Esophagus squamous epithelium (tissue), 5 donors: Measurements from ENCODE around the gene C1RL. TPM values are rescaled to one million over a fixed set of nuclear protein-coding genes. Genes with fewer than 3 reads are reported as not detected.
"Not testable (repeated sequence)": the region's sequence is repeated elsewhere in the genome, so short reads cannot be mapped to it uniquely, and the experiment has no call there.

Source experiments
- DNase-seq: peaks from one replicate; lab custom pipeline; 2025; lab: John Stamatoyannopoulos, UW
- H3K27ac ChIP-seq, 4 donors: fragments of 200-600 bp; sonication (generic); one replicate each; pipeline ENCODE4 v1.5.1; 2016 to 2019; ENCODE audit warnings: mild to moderate bottlenecking in 1 of 4
- H3K27me3 ChIP-seq, 4 donors: fragments of 200-600 bp; sonication (generic); 1 replicate in 3 of 4; 2 replicates in 1 of 4; pipeline versions ENCODE4 v1.5.1 to v1.6.0; 2017 to 2021; ENCODE audit warnings: antibody characterized with exemption in 1 of 4
- H3K36me3 ChIP-seq, 3 donors: fragments of 200-600 bp; sonication (generic); one replicate each; pipeline ENCODE4 v1.5.1; 2016 to 2019
- H3K4me1 ChIP-seq, 3 donors: fragments of 200-600 bp; sonication (generic); one replicate each; pipeline ENCODE4 v1.5.1; 2017 to 2019
- H3K4me3 ChIP-seq, 4 donors: fragments of 200-600 bp; sonication (generic); 1 replicate in 3 of 4; 2 replicates in 1 of 4; pipeline ENCODE4 v1.5.1; 2016 to 2019; ENCODE audit warnings: mild to moderate bottlenecking in 2 of 4, moderate library complexity in 1 of 4
- H3K9me3 ChIP-seq, 3 donors: fragments of 200-600 bp; sonication (generic); one replicate each; pipeline ENCODE4 v1.5.1; 2016 to 2019
- CTCF ChIP-seq, 6 experiments: fragments of 450-650 bp in 4 of 6; fragments of 200-600 bp in 2 of 6; sonication (generic) in 2 of 6; IDR thresholded peaks; one replicate each; pipeline ENCODE4 v1.5.1; 2016 to 2019; ENCODE audit warnings: antibody characterized with exemption in 6 of 6, mild to moderate bottlenecking in 4 of 6, moderate library complexity in 4 of 6
- POLR2A ChIP-seq, 4 donors: fragments of 450-650 bp; IDR thresholded peaks; one replicate each; pipeline ENCODE4 v1.6.1; 2017; ENCODE audit warnings: antibody characterized with exemption in 4 of 4, mild to moderate bottlenecking in 4 of 4, moderate library complexity in 3 of 4
- WGBS, 2 donors: methylation state at CpG; one replicate each; pipeline ENCODE4 v1.1.5; 2018; 5-methylcytosine and 5-hydroxymethylcytosine counted together
- intact Hi-C: fragments of 100-400 bp; cut with DNase I; formaldehyde crosslinking; loops from one replicate; pipeline ENCODE4 v1.15.0; 2022
- total RNA-seq, 4 donors: library from RNA; depleted of rRNA; stranded (reverse); fragments of >200 nt; gene quantifications; one replicate each; pipeline ENCODE4 v1.1.0, GENCODE V29; 2016
- donor health status: DM: yes; HTN: yes; CAD: no.

The C1RL gene
- total RNA-seq, 4 donors from 2014 or later: 13.0 to 53.2 (median 25.8) TPM

- Histone ChIP-seq H3K9me3 (no peaks in the 10 kb centered on the region), H3K27ac (peak overlapping the region; percentile 31 to 88 (median 84)), H3K4me3 (no peak overlapping the region), H3K27me3 (no peaks in the 10 kb centered on the region), H3K36me3 (peaks cover 0 to 8% (median 0%) of the 10 kb centered on the region in 3 donors), H3K4me1 (peaks cover 8 to 63% (median 27%) of the 10 kb centered on the region in 3 donors)
- DNase-seq: no peak
- intact Hi-C loops: loop anchor here (5.0 kb wide), 1 partner anchor 33 kb away; the partner anchor contains the start of gene C1R
- TF ChIP-seq CTCF (IDR thresholded peaks at IDR 0.05) (no peak), POLR2A (IDR thresholded peaks at IDR 0.05) (no peak)
- 78 to 95% methylated on average over 4 of the region's 4 CpGs for WGBS, 2 donors
These were observed 49.2 kb downstream of the C1RL start for GRCh38 chr12:7059780-7060179.

GRCh38 chr12:7058850-7059395 lies 50.1 kb downstream of the C1RL start:
- Histone ChIP-seq H3K27ac (no peak overlapping the region), H3K4me1 (peaks cover 8 to 56% (median 27%) of the 10 kb centered on the region in 3 donors), H3K36me3 (peaks cover 0 to under 1% (median 0%) of the 10 kb centered on the region in 3 donors), H3K4me3 (no peak overlapping the region), H3K27me3 (no peaks in the 10 kb centered on the region), H3K9me3 (no peaks in the 10 kb centered on the region)
- intact Hi-C loops: loop anchor here (5.0 kb wide), 1 partner anchor 33 kb away; the partner anchor contains the start of gene C1R
- no peak for DNase-seq
- TF ChIP-seq POLR2A (IDR thresholded peaks at IDR 0.05) (no peak), CTCF (IDR thresholded peaks at IDR 0.05) (no peak)
- 88 to 96% methylated on average over 7 to 9 of the region's 9 CpGs for WGBS, 2 donors

GRCh38 chr12:7058163-7058845 lies 50.7 kb downstream of the C1RL start:
- no peaks in the 10 kb centered on the region for H3K27me3 ChIP-seq
- H3K4me1 ChIP-seq: peaks cover 8 to 50% (median 24%) of the 10 kb centered on the region in 3 donors
- TF ChIP-seq POLR2A (IDR thresholded peaks at IDR 0.05) (no peak), CTCF (IDR thresholded peaks at IDR 0.05) (no peak)
- no peak for DNase-seq
- H3K9me3 ChIP-seq: no peaks in the 10 kb centered on the region
- H3K27ac ChIP-seq: no peak overlapping the region
- intact Hi-C loops: loop anchor here (5.0 kb wide), 1 partner anchor 34 kb away; the partner anchor contains the start of gene C1R
- no peaks in the 10 kb centered on the region for H3K36me3 ChIP-seq
- H3K4me3 ChIP-seq: no peak overlapping the region
- 76 to 79% methylated on average over 2 to 3 of the region's 3 CpGs for WGBS, 2 donors

- H3K36me3 ChIP-seq, H3K27ac ChIP-seq, DNase-seq, H3K9me3 ChIP-seq, H3K27me3 ChIP-seq, H3K4me3 ChIP-seq: not testable (repeated sequence)
- peaks cover 0 to 25% (median 9%) of the 10 kb centered on the region in 3 donors for H3K4me1 ChIP-seq
- 85 to 100% methylated on average over 2 of the region's 2 CpGs for WGBS, 2 donors
- intact Hi-C loops: loop anchor here (5.0 kb wide), 1 partner anchor 37 kb away; the partner anchor contains the start of gene C1R
These were observed 53.3 kb downstream of the C1RL start for GRCh38 chr12:7055736-7056135.

- no peaks in the 10 kb centered on the region for H3K9me3 ChIP-seq
- intact Hi-C loops: loop anchor here (5.0 kb wide), 1 partner anchor 37 kb away; the partner anchor contains the start of gene C1R
- WGBS, 2 donors: 79 to 82% methylated on average over 2 to 4 of the region's 4 CpGs
- peaks cover 0 to 17% (median 6%) of the 10 kb centered on the region in 3 donors for H3K4me1 ChIP-seq
- DNase-seq: no peak
- TF ChIP-seq POLR2A (IDR thresholded peaks at IDR 0.05): no peak
- TF ChIP-seq CTCF (IDR thresholded peaks at IDR 0.05): no peak
- no peak overlapping the region for H3K4me3 ChIP-seq
- H3K27ac ChIP-seq: no peak overlapping the region
- H3K36me3 ChIP-seq: no peaks in the 10 kb centered on the region
- H3K27me3 ChIP-seq: no peaks in the 10 kb centered on the region
These were observed 54.1 kb downstream of the C1RL start for GRCh38 chr12:7054925-7055324.

GRCh38 chr12:7049973-7050372 lies 59.0 kb downstream of the C1RL start:
- DNase-seq, H3K4me1 ChIP-seq, H3K9me3 ChIP-seq, H3K4me3 ChIP-seq, intact Hi-C loops, H3K36me3 ChIP-seq, H3K27ac ChIP-seq, H3K27me3 ChIP-seq: not testable (repeated sequence)
- 88 to 94% methylated on average over 3 of the region's 3 CpGs for WGBS, 2 donors

- whole genome bisulfite sequencing, 2 donors: 78 to 86% methylated on average over 8 to 10 of the region's 10 CpGs
- H3K27ac ChIP-seq, DNase-seq, H3K4me1 ChIP-seq, intact Hi-C loops, H3K4me3 ChIP-seq, H3K36me3 ChIP-seq, H3K27me3 ChIP-seq, H3K9me3 ChIP-seq: not testable (repeated sequence)
These were observed 59.5 kb downstream of the C1RL start for GRCh38 chr12:7049445-7049951.
